GM23338 (cell line): ENCODE data around the gene PNPLA5.

Source experiments
- CREB1 ChIP-seq: fragments of 250-450 bp; sonication (Bioruptor Pico); IDR thresholded peaks from 2 replicates; pipeline ENCODE4 v1.5.0; 2020; ENCODE audit warnings: low read depth, mild to moderate bottlenecking, moderate library complexity
- EZH2 ChIP-seq: fragments of 200-600 bp; sonication (generic); IDR thresholded peaks from one replicate; pipeline ENCODE4 v1.8.0; 2017; ENCODE audit warnings: antibody characterized with exemption, mild to moderate bottlenecking, low read depth; ENCODE audit not compliant: unreplicated experiment
- EZH2phosphoT487 ChIP-seq: fragments of 200-600 bp; sonication (generic); IDR thresholded peaks from one replicate; pipeline ENCODE4 v1.8.1; 2018; ENCODE audit warnings: antibody characterized with exemption; ENCODE audit not compliant: unreplicated experiment
- JUNB ChIP-seq: IDR thresholded peaks from one replicate; pipeline ENCODE4 v1.6.1; 2016; ENCODE audit warnings: antibody characterized with exemption; ENCODE audit not compliant: unreplicated experiment
- NANOG ChIP-seq: IDR thresholded peaks from 2 replicates; pipeline ENCODE4 v1.6.1; 2016; ENCODE audit warnings: antibody characterized with exemption, borderline replicate concordance
- POLR2AphosphoS5 ChIP-seq: IDR thresholded peaks from 2 replicates; pipeline ENCODE4 v1.6.1; 2016; ENCODE audit warnings: antibody characterized with exemption, low read depth
- STAT1 ChIP-seq: IDR thresholded peaks from one replicate; pipeline ENCODE4 v1.6.1; 2016; ENCODE audit warnings: antibody characterized with exemption; ENCODE audit not compliant: unreplicated experiment
- ZNF114 ChIP-seq: fragments of 250-450 bp; sonication (Bioruptor Pico); IDR thresholded peaks from 2 replicates; pipeline ENCODE4 v1.5.0; 2020; ENCODE audit warnings: mild to moderate bottlenecking, moderate library complexity
- ZNF331 ChIP-seq: fragments of 250-450 bp; sonication (Bioruptor Pico); IDR thresholded peaks from 2 replicates; pipeline ENCODE4 v1.5.0; 2020; ENCODE audit warnings: low read depth, mild to moderate bottlenecking, moderate library complexity
- TF ChIP-seq, protein P1 (sequence below), 2 experiments: fragments of 200-600 bp in 1 of 2; sonication (generic) in 1 of 2; conservative IDR thresholded peaks; 2 replicates each; pipeline versions ENCODE4 v1.5.1 to v1.6.1; 2016 to 2017; ENCODE audit warnings: antibody characterized with exemption in 2 of 2, low read depth in 2 of 2, mild to moderate bottlenecking in 2 of 2, moderate library complexity in 1 of 2
- TF ChIP-seq, protein P2 (sequence below): IDR thresholded peaks from one replicate; pipeline ENCODE4 v1.6.1; 2018; ENCODE audit warnings: antibody characterized with exemption; ENCODE audit not compliant: unreplicated experiment
- TF ChIP-seq, protein P3 (sequence below): IDR thresholded peaks from 2 replicates; pipeline ENCODE4 v1.6.1; 2016; ENCODE audit warnings: antibody characterized with exemption
- TF ChIP-seq, protein P4 (sequence below): fragments of 250-450 bp; sonication (Bioruptor Pico); IDR thresholded peaks from 2 replicates; pipeline ENCODE4 v1.5.0; 2020; ENCODE audit warnings: mild to moderate bottlenecking, moderate library complexity

GRCh38 chr22:43857367-43857766 is 34.4 kb downstream of the PNPLA5 start:
- TF ChIP-seq, protein P1, sequence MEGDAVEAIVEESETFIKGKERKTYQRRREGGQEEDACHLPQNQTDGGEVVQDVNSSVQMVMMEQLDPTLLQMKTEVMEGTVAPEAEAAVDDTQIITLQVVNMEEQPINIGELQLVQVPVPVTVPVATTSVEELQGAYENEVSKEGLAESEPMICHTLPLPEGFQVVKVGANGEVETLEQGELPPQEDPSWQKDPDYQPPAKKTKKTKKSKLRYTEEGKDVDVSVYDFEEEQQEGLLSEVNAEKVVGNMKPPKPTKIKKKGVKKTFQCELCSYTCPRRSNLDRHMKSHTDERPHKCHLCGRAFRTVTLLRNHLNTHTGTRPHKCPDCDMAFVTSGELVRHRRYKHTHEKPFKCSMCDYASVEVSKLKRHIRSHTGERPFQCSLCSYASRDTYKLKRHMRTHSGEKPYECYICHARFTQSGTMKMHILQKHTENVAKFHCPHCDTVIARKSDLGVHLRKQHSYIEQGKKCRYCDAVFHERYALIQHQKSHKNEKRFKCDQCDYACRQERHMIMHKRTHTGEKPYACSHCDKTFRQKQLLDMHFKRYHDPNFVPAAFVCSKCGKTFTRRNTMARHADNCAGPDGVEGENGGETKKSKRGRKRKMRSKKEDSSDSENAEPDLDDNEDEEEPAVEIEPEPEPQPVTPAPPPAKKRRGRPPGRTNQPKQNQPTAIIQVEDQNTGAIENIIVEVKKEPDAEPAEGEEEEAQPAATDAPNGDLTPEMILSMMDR (conservative IDR thresholded peaks at IDR 0.05; ENCODE audit: low read depth in 2 of 2), result no peak
- no peak for TF ChIP-seq EZH2phosphoT487
- no peak for TF ChIP-seq EZH2
- no peak for TF ChIP-seq POLR2AphosphoS5
- TF ChIP-seq CREB1 (CRISPR knock-in tag), result no peak
- TF ChIP-seq, protein P2, sequence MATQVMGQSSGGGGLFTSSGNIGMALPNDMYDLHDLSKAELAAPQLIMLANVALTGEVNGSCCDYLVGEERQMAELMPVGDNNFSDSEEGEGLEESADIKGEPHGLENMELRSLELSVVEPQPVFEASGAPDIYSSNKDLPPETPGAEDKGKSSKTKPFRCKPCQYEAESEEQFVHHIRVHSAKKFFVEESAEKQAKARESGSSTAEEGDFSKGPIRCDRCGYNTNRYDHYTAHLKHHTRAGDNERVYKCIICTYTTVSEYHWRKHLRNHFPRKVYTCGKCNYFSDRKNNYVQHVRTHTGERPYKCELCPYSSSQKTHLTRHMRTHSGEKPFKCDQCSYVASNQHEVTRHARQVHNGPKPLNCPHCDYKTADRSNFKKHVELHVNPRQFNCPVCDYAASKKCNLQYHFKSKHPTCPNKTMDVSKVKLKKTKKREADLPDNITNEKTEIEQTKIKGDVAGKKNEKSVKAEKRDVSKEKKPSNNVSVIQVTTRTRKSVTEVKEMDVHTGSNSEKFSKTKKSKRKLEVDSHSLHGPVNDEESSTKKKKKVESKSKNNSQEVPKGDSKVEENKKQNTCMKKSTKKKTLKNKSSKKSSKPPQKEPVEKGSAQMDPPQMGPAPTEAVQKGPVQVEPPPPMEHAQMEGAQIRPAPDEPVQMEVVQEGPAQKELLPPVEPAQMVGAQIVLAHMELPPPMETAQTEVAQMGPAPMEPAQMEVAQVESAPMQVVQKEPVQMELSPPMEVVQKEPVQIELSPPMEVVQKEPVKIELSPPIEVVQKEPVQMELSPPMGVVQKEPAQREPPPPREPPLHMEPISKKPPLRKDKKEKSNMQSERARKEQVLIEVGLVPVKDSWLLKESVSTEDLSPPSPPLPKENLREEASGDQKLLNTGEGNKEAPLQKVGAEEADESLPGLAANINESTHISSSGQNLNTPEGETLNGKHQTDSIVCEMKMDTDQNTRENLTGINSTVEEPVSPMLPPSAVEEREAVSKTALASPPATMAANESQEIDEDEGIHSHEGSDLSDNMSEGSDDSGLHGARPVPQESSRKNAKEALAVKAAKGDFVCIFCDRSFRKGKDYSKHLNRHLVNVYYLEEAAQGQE, result no peak
- TF ChIP-seq, protein P3, sequence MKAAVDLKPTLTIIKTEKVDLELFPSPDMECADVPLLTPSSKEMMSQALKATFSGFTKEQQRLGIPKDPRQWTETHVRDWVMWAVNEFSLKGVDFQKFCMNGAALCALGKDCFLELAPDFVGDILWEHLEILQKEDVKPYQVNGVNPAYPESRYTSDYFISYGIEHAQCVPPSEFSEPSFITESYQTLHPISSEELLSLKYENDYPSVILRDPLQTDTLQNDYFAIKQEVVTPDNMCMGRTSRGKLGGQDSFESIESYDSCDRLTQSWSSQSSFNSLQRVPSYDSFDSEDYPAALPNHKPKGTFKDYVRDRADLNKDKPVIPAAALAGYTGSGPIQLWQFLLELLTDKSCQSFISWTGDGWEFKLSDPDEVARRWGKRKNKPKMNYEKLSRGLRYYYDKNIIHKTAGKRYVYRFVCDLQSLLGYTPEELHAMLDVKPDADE, result no peak
- no peak for TF ChIP-seq ZNF114 (CRISPR knock-in tag)
- no peak for TF ChIP-seq JUNB
- TF ChIP-seq ZNF331 (CRISPR knock-in tag), result no peak
- no peak for TF ChIP-seq NANOG
- TF ChIP-seq, protein P4, sequence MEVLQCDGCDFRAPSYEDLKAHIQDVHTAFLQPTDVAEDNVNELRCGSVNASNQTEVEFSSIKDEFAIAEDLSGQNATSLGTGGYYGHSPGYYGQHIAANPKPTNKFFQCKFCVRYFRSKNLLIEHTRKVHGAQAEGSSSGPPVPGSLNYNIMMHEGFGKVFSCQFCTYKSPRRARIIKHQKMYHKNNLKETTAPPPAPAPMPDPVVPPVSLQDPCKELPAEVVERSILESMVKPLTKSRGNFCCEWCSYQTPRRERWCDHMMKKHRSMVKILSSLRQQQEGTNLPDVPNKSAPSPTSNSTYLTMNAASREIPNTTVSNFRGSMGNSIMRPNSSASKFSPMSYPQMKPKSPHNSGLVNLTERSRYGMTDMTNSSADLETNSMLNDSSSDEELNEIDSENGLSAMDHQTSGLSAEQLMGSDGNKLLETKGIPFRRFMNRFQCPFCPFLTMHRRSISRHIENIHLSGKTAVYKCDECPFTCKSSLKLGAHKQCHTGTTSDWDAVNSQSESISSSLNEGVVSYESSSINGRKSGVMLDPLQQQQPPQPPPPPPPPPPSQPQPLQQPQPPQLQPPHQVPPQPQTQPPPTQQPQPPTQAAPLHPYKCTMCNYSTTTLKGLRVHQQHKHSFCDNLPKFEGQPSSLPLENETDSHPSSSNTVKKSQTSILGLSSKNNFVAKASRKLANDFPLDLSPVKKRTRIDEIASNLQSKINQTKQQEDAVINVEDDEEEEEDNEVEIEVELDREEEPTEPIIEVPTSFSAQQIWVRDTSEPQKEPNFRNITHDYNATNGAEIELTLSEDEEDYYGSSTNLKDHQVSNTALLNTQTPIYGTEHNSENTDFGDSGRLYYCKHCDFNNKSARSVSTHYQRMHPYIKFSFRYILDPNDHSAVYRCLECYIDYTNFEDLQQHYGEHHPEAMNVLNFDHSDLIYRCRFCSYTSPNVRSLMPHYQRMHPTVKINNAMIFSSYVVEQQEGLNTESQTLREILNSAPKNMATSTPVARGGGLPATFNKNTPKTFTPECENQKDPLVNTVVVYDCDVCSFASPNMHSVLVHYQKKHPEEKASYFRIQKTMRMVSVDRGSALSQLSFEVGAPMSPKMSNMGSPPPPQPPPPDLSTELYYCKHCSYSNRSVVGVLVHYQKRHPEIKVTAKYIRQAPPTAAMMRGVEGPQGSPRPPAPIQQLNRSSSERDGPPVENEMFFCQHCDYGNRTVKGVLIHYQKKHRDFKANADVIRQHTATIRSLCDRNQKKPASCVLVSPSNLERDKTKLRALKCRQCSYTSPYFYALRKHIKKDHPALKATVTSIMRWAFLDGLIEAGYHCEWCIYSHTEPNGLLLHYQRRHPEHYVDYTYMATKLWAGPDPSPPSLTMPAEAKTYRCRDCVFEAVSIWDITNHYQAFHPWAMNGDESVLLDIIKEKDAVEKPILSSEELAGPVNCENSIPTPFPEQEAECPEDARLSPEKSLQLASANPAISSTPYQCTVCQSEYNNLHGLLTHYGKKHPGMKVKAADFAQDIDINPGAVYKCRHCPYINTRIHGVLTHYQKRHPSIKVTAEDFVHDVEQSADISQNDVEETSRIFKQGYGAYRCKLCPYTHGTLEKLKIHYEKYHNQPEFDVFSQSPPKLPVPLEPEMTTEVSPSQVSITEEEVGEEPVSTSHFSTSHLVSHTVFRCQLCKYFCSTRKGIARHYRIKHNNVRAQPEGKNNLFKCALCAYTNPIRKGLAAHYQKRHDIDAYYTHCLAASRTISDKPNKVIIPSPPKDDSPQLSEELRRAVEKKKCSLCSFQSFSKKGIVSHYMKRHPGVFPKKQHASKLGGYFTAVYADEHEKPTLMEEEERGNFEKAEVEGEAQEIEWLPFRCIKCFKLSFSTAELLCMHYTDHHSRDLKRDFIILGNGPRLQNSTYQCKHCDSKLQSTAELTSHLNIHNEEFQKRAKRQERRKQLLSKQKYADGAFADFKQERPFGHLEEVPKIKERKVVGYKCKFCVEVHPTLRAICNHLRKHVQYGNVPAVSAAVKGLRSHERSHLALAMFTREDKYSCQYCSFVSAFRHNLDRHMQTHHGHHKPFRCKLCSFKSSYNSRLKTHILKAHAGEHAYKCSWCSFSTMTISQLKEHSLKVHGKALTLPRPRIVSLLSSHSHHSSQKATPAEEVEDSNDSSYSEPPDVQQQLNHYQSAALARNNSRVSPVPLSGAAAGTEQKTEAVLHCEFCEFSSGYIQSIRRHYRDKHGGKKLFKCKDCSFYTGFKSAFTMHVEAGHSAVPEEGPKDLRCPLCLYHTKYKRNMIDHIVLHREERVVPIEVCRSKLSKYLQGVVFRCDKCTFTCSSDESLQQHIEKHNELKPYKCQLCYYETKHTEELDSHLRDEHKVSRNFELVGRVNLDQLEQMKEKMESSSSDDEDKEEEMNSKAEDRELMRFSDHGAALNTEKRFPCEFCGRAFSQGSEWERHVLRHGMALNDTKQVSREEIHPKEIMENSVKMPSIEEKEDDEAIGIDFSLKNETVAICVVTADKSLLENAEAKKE (CRISPR knock-in tag), result no peak
- TF ChIP-seq STAT1, result no peak
